Nephron (organoid): ENCODE data around the gene GLP1R.

Experiments
- H3K27ac Mint-ChIP-seq, 3 experiments: 2 replicates each; pipeline ENCODE4 v1.8.0; 2020; ENCODE audit warnings: mixed read lengths in 3 of 3, mild to moderate bottlenecking in 2 of 3, moderate library complexity in 1 of 3
- H3K27me3 Mint-ChIP-seq: 2 replicates; pipeline ENCODE4 v1.8.0; 2021; ENCODE audit warnings: low read depth, mild to moderate bottlenecking, moderate library complexity, mixed read lengths
- H3K36me3 Mint-ChIP-seq: 2 replicates; pipeline ENCODE4 v1.8.0; 2020; ENCODE audit warnings: low read depth, mixed read lengths
- H3K4me1 Mint-ChIP-seq: 2 replicates; pipeline ENCODE4 v1.8.0; 2020; ENCODE audit warnings: mixed read lengths
- H3K4me3 Mint-ChIP-seq, 3 experiments: 2 replicates each; pipeline ENCODE4 v1.8.0; 2020; ENCODE audit warnings: mild to moderate bottlenecking in 3 of 3, mixed read lengths in 3 of 3, moderate library complexity in 2 of 3
- H3K9me3 Mint-ChIP-seq: 2 replicates; pipeline ENCODE4 v1.8.0; 2020; ENCODE audit warnings: mixed read lengths
- TF ChIP-seq, protein P1 (sequence below), 3 experiments: fragments of 200-600 bp; sonication (generic); IDR thresholded peaks; one replicate each; pipeline ENCODE4 v1.5.0; 2021; ENCODE audit warnings: antibody characterized with exemption in 3 of 3; ENCODE audit not compliant: unreplicated experiment in 3 of 3

The GLP1R gene

DNA sequence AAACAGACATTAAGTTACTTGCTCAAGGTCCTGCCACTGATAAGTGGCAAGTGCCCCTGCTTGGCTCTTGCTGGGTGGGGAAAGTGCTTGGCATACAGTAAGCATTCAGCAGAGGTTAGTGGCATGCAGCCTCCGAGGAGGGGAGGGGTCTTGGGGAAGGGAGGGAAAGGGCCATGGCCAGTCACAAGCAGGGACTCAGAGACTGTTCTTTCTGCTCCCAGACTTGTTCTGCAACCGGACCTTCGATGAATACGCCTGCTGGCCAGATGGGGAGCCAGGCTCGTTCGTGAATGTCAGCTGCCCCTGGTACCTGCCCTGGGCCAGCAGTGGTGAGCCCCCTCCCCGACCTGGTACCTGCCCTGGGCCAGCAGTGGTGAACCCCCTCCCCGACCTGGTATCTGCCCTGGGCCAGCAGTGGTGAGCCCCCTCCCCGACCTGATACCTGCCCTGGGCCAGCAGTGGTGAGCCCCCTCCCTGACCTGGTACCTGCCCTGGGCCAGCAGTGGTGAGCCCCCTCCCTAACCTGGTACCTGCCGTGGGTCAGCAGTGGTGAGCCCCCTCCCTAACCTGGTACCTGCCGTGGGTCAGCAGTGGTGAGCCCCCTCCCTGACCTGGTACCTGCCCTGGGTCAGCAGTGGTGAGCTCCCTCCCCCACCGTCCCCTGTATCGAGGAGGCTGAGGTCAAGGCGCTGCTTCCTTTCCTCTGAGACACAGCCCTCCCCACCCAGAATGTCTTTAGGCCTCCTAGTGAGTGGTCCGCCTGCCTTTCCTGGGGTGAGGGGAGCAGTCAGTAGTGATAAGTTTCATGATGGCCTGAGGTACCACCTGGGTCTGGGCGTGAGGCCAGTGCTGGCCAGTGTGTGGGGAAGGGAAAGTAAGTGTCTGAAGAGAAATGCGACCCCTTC is 8.9 kb downstream of the GLP1R start:
- no peaks in the 10 kb centered on the region for H3K4me1 Mint-ChIP-seq
- no peaks in the 10 kb centered on the region for H3K36me3 Mint-ChIP-seq
- no peak overlapping the region for H3K27ac Mint-ChIP-seq
- peaks cover 65% of the 10 kb centered on the region for H3K27me3 Mint-ChIP-seq
- no peak overlapping the region for H3K4me3 Mint-ChIP-seq
- TF ChIP-seq, protein P1, sequence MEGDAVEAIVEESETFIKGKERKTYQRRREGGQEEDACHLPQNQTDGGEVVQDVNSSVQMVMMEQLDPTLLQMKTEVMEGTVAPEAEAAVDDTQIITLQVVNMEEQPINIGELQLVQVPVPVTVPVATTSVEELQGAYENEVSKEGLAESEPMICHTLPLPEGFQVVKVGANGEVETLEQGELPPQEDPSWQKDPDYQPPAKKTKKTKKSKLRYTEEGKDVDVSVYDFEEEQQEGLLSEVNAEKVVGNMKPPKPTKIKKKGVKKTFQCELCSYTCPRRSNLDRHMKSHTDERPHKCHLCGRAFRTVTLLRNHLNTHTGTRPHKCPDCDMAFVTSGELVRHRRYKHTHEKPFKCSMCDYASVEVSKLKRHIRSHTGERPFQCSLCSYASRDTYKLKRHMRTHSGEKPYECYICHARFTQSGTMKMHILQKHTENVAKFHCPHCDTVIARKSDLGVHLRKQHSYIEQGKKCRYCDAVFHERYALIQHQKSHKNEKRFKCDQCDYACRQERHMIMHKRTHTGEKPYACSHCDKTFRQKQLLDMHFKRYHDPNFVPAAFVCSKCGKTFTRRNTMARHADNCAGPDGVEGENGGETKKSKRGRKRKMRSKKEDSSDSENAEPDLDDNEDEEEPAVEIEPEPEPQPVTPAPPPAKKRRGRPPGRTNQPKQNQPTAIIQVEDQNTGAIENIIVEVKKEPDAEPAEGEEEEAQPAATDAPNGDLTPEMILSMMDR (IDR thresholded peaks at IDR 0.05; ENCODE audit: unreplicated experiment in 3 of 3): no peak
- H3K9me3 Mint-ChIP-seq: peaks cover 2% of the 10 kb centered on the region

DNA sequence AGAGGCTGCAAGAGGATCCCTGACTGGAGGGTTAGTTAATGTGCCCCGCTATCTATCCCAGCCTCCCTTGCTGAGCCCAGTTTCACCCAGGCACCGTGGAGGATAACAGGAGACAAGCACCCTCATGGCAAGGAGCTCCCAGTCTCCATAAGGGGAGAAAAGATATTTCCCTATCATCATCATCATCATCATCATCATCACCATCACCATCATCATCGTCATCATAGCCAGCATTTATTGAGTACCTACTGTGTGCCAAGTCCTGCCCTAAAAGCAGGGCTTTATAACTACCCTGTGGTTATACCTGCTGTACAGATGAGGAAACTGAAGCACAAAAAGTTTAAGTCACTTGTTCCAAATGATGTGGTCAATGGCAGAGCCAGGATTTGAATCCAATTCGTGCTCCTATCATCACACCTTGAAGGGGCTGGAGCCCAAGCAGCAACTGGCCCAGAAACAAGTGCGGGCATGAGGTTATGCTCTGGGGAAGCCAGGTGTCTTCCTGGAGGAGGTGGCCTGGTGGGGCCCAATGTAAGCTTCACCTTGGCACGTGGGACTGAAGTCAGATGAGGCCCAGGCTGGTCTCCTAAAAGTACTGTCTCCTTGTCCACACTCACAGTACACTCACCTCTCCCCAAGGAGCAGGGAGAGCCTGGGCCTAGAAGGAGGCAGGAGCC is 10.0 kb downstream of the GLP1R start:
- Mint-ChIP-seq H3K4me3 (no peak overlapping the region), H3K9me3 (no peaks in the 10 kb centered on the region), H3K36me3 (no peaks in the 10 kb centered on the region)

DNA sequence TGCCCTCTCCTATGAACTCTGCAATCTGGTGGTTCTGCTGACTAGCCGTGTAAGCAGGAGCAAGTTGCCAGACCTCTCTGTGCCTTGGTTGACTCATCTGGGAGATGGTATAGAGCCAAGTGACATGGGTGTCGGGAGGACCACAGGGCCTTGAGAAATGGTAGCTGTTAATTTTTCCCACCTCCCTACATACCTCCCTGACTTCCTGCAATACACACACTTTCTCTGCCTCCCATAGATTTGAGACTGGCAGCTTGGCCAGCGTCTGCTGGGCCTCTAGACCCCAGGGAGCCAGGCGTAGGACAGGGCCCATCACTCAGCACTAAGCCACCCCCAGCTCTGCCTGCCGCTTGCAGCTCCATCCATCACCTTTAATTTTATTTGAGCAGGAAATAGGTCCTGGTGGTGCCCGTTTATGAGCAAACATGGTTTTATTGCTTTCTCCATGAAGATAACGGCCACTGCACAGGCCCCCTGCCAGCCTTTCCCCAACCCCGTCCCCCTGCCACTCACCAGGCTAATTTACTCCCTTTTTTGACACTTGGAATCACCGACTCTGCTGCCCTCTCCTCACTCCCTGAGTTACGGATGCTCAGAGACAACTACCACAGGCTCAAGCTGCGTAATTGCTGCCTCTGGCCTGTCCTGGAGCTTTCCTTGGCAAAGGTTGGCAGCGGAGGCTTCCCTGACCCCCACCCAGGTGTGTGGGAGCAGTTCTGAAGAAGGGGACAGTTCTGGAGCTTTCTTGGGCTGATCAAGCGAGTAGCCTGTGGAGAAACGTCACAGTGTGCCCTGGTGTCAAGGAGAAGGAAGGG is 11.1 kb downstream of the GLP1R start:
- TF ChIP-seq, protein P1 (IDR thresholded peaks at IDR 0.05; ENCODE audit: unreplicated experiment in 3 of 3): no peak
- Mint-ChIP-seq H3K27ac (no peak overlapping the region), H3K9me3 (no peaks in the 10 kb centered on the region), H3K36me3 (no peaks in the 10 kb centered on the region), H3K4me3 (no peak overlapping the region), H3K27me3 (peaks cover 59% of the 10 kb centered on the region), H3K4me1 (no peaks in the 10 kb centered on the region)

More for the DNA sequence above, 10.0 kb downstream of the GLP1R start:
- Mint-ChIP-seq H3K27me3 (peaks cover 61% of the 10 kb centered on the region), H3K27ac (no peak overlapping the region), H3K4me1 (no peaks in the 10 kb centered on the region)
- TF ChIP-seq, protein P1 (IDR thresholded peaks at IDR 0.05; ENCODE audit: unreplicated experiment in 3 of 3): no peak

GRCh38 chr6:39060467-39061160 is 12.0 kb downstream of the GLP1R start:
- Mint-ChIP-seq H3K4me1 (no peaks in the 10 kb centered on the region), H3K27ac (no peak overlapping the region), H3K36me3 (no peaks in the 10 kb centered on the region), H3K27me3 (peaks cover 66% of the 10 kb centered on the region), H3K9me3 (no peaks in the 10 kb centered on the region), H3K4me3 (no peak overlapping the region)
- TF ChIP-seq, protein P1 (IDR thresholded peaks at IDR 0.05; ENCODE audit: unreplicated experiment in 3 of 3): no peak

DNA sequence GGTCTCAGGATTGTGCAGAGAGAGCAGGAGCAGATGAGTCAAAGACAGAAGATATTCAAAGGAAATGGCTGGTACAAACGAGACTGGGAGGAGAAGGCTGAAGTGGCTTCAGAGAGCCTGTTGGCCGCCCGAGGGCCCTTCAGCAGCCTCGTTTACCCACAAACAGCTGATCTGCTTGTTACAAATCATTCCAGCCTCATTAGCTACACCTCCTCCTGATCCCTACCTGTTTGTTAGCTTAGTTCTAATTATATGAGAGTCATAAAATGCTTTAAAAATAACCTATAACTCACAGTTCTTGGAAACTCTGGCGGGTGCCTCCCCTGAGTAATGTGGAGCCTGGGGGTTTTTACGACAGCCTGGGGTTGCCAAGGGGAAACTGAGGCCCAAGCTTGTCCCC is 12.6 kb downstream of the GLP1R start:
- H3K4me1 Mint-ChIP-seq: no peaks in the 10 kb centered on the region
- H3K27me3 Mint-ChIP-seq: peaks cover 66% of the 10 kb centered on the region
- no peak overlapping the region for H3K4me3 Mint-ChIP-seq
- H3K9me3 Mint-ChIP-seq: no peaks in the 10 kb centered on the region
- TF ChIP-seq, protein P1 (IDR thresholded peaks at IDR 0.05; ENCODE audit: unreplicated experiment in 3 of 3): no peak
- H3K36me3 Mint-ChIP-seq: no peaks in the 10 kb centered on the region
- H3K27ac Mint-ChIP-seq: no peak overlapping the region
